ENCODE measurements around the gene ITPKB.

ITPKB gene

GRCh38 chr1:226609836-226610455 is 129.1 kb downstream of the ITPKB start:
- H3K4me3 ChIP-seq (ENCODE audit: low read depth in 1 of 5, low read length in 5 of 5): no peak overlapping the region

GRCh38 chr1:226608699-226609505 is 130.2 kb downstream of the ITPKB start:
- peak overlapping the region; percentile 11 for H3K27ac ChIP-seq (ENCODE audit: low read depth, low read length)

More at GRCh38 chr1:226609836-226610455, 129.1 kb downstream of the ITPKB start:
- Histone ChIP-seq H3K4me1 (ENCODE audit: control insufficient read depth in 5 of 5, insufficient read depth in 5 of 5, low read length in 5 of 5) (peaks cover 4 to 38% (median 26%) of the 10 kb centered on the region in 5 donors), H3K9ac (ENCODE audit: low read length in 5 of 5) (no peak overlapping the region), H3K9me3 (ENCODE audit: control insufficient read depth in 5 of 5, low read length in 5 of 5) (no peaks in the 10 kb centered on the region), H3K27me3 (ENCODE audit: control insufficient read depth in 5 of 5, insufficient read depth in 4 of 5, low read length in 5 of 5) (no peaks in the 10 kb centered on the region), H3K36me3 (ENCODE audit: control insufficient read depth in 5 of 5, insufficient read depth in 5 of 5, low read length in 5 of 5) (no peaks in the 10 kb centered on the region), H3K27ac (ENCODE audit: low read depth, low read length) (peak overlapping the region; percentile 11)

GRCh38 chr1:226607821-226608220 is 131.3 kb downstream of the ITPKB start:
- Histone ChIP-seq H3K9ac (ENCODE audit: low read length in 5 of 5) (no peak overlapping the region), H3K4me3 (ENCODE audit: low read depth in 1 of 5, low read length in 5 of 5) (no peak overlapping the region), H3K27ac (ENCODE audit: low read depth, low read length) (no peak overlapping the region), H3K36me3 (ENCODE audit: control insufficient read depth in 5 of 5, insufficient read depth in 5 of 5, low read length in 5 of 5) (no peaks in the 10 kb centered on the region), H3K4me1 (ENCODE audit: control insufficient read depth in 5 of 5, insufficient read depth in 5 of 5, low read length in 5 of 5) (peaks cover 4 to 58% (median 46%) of the 10 kb centered on the region in 5 donors), H3K27me3 (ENCODE audit: control insufficient read depth in 5 of 5, insufficient read depth in 4 of 5, low read length in 5 of 5) (no peaks in the 10 kb centered on the region), H3K9me3 (ENCODE audit: control insufficient read depth in 5 of 5, low read length in 5 of 5) (no peaks in the 10 kb centered on the region)

More at GRCh38 chr1:226608699-226609505, 130.2 kb downstream of the ITPKB start:
- Histone ChIP-seq H3K36me3 (ENCODE audit: control insufficient read depth in 5 of 5, insufficient read depth in 5 of 5, low read length in 5 of 5) (no peaks in the 10 kb centered on the region), H3K9ac (ENCODE audit: low read length in 5 of 5) (no peak overlapping the region), H3K4me1 (ENCODE audit: control insufficient read depth in 5 of 5, insufficient read depth in 5 of 5, low read length in 5 of 5) (peaks cover 4 to 48% (median 35%) of the 10 kb centered on the region in 5 donors), H3K9me3 (ENCODE audit: control insufficient read depth in 5 of 5, low read length in 5 of 5) (no peaks in the 10 kb centered on the region), H3K27me3 (ENCODE audit: control insufficient read depth in 5 of 5, insufficient read depth in 4 of 5, low read length in 5 of 5) (no peaks in the 10 kb centered on the region), H3K4me3 (ENCODE audit: low read depth in 1 of 5, low read length in 5 of 5) (no peak overlapping the region)

- no peaks in the 10 kb centered on the region for H3K27me3 ChIP-seq (ENCODE audit: control insufficient read depth in 5 of 5, insufficient read depth in 4 of 5, low read length in 5 of 5)
- no peak overlapping the region for H3K27ac ChIP-seq (ENCODE audit: low read depth, low read length)
- no peak overlapping the region for H3K4me3 ChIP-seq (ENCODE audit: low read depth in 1 of 5, low read length in 5 of 5)
- H3K9ac ChIP-seq (ENCODE audit: low read length in 5 of 5): no peak overlapping the region
- H3K4me1 ChIP-seq (ENCODE audit: control insufficient read depth in 5 of 5, insufficient read depth in 5 of 5, low read length in 5 of 5): peaks cover 4 to 60% (median 50%) of the 10 kb centered on the region in 5 donors
- H3K9me3 ChIP-seq (ENCODE audit: control insufficient read depth in 5 of 5, low read length in 5 of 5): no peaks in the 10 kb centered on the region
- no peaks in the 10 kb centered on the region for H3K36me3 ChIP-seq (ENCODE audit: control insufficient read depth in 5 of 5, insufficient read depth in 5 of 5, low read length in 5 of 5)
Measured at GRCh38 chr1:226607268-226607660, 131.8 kb downstream of the ITPKB start.

- no peak overlapping the region for H3K4me3 ChIP-seq (ENCODE audit: low read depth in 1 of 5, low read length in 5 of 5)
- H3K4me1 ChIP-seq (ENCODE audit: control insufficient read depth in 5 of 5, insufficient read depth in 5 of 5, low read length in 5 of 5): peaks cover 4 to 65% (median 53%) of the 10 kb centered on the region in 5 donors
- H3K27ac ChIP-seq (ENCODE audit: low read depth, low read length): no peak overlapping the region
- H3K36me3 ChIP-seq (ENCODE audit: control insufficient read depth in 5 of 5, insufficient read depth in 5 of 5, low read length in 5 of 5): no peaks in the 10 kb centered on the region
- no peaks in the 10 kb centered on the region for H3K27me3 ChIP-seq (ENCODE audit: control insufficient read depth in 5 of 5, insufficient read depth in 4 of 5, low read length in 5 of 5)
- H3K9ac ChIP-seq (ENCODE audit: low read length in 5 of 5): no peak overlapping the region
- no peaks in the 10 kb centered on the region for H3K9me3 ChIP-seq (ENCODE audit: control insufficient read depth in 5 of 5, low read length in 5 of 5)
Measured at GRCh38 chr1:226606311-226607267, 132.5 kb downstream of the ITPKB start.

- Histone ChIP-seq H3K27ac (ENCODE audit: low read depth, low read length) (no peak overlapping the region), H3K36me3 (ENCODE audit: control insufficient read depth in 5 of 5, insufficient read depth in 5 of 5, low read length in 5 of 5) (no peaks in the 10 kb centered on the region)
Measured at GRCh38 chr1:226605318-226605950, 133.6 kb downstream of the ITPKB start.

GRCh38 chr1:226604560-226605317 is 134.3 kb downstream of the ITPKB start:
- Histone ChIP-seq H3K27ac (ENCODE audit: low read depth, low read length) (no peak overlapping the region), H3K9ac (ENCODE audit: low read length in 5 of 5) (no peak overlapping the region), H3K27me3 (ENCODE audit: control insufficient read depth in 5 of 5, insufficient read depth in 4 of 5, low read length in 5 of 5) (no peaks in the 10 kb centered on the region), H3K4me1 (ENCODE audit: control insufficient read depth in 5 of 5, insufficient read depth in 5 of 5, low read length in 5 of 5) (peaks cover 0 to 57% (median 49%) of the 10 kb centered on the region in 5 donors), H3K36me3 (ENCODE audit: control insufficient read depth in 5 of 5, insufficient read depth in 5 of 5, low read length in 5 of 5) (no peaks in the 10 kb centered on the region), H3K9me3 (ENCODE audit: control insufficient read depth in 5 of 5, low read length in 5 of 5) (no peaks in the 10 kb centered on the region), H3K4me3 (ENCODE audit: low read depth in 1 of 5, low read length in 5 of 5) (no peak overlapping the region)

More at GRCh38 chr1:226605318-226605950, 133.6 kb downstream of the ITPKB start:
- Histone ChIP-seq H3K27me3 (ENCODE audit: control insufficient read depth in 5 of 5, insufficient read depth in 4 of 5, low read length in 5 of 5) (no peaks in the 10 kb centered on the region), H3K4me3 (ENCODE audit: low read depth in 1 of 5, low read length in 5 of 5) (no peak overlapping the region), H3K9me3 (ENCODE audit: control insufficient read depth in 5 of 5, low read length in 5 of 5) (no peaks in the 10 kb centered on the region), H3K9ac (ENCODE audit: low read length in 5 of 5) (no peak overlapping the region), H3K4me1 (ENCODE audit: control insufficient read depth in 5 of 5, insufficient read depth in 5 of 5, low read length in 5 of 5) (peaks cover 4 to 64% (median 53%) of the 10 kb centered on the region in 5 donors)

GRCh38 chr1:226603858-226604559 is 135.1 kb downstream of the ITPKB start:
- no peaks in the 10 kb centered on the region for H3K9me3 ChIP-seq (ENCODE audit: control insufficient read depth in 5 of 5, low read length in 5 of 5)
- H3K27ac ChIP-seq (ENCODE audit: low read depth, low read length): peak overlapping the region; percentile 79
- H3K36me3 ChIP-seq (ENCODE audit: control insufficient read depth in 5 of 5, insufficient read depth in 5 of 5, low read length in 5 of 5): no peaks in the 10 kb centered on the region
- H3K4me1 ChIP-seq (ENCODE audit: control insufficient read depth in 5 of 5, insufficient read depth in 5 of 5, low read length in 5 of 5): peaks cover 0 to 50% (median 41%) of the 10 kb centered on the region in 5 donors
- H3K27me3 ChIP-seq (ENCODE audit: control insufficient read depth in 5 of 5, insufficient read depth in 4 of 5, low read length in 5 of 5): no peaks in the 10 kb centered on the region
- peak overlapping the region in 1 of 5 donors; percentile 34 for H3K4me3 ChIP-seq (ENCODE audit: low read depth in 1 of 5, low read length in 5 of 5)
- peak overlapping the region in 2 of 5 donors; percentile 35 to 70 for H3K9ac ChIP-seq (ENCODE audit: low read length in 5 of 5)

All from subcutaneous abdominal adipose tissue (tissue), 5 donors.